ENCODE results near the gene C10orf71.

Gene C10orf71, protein sequence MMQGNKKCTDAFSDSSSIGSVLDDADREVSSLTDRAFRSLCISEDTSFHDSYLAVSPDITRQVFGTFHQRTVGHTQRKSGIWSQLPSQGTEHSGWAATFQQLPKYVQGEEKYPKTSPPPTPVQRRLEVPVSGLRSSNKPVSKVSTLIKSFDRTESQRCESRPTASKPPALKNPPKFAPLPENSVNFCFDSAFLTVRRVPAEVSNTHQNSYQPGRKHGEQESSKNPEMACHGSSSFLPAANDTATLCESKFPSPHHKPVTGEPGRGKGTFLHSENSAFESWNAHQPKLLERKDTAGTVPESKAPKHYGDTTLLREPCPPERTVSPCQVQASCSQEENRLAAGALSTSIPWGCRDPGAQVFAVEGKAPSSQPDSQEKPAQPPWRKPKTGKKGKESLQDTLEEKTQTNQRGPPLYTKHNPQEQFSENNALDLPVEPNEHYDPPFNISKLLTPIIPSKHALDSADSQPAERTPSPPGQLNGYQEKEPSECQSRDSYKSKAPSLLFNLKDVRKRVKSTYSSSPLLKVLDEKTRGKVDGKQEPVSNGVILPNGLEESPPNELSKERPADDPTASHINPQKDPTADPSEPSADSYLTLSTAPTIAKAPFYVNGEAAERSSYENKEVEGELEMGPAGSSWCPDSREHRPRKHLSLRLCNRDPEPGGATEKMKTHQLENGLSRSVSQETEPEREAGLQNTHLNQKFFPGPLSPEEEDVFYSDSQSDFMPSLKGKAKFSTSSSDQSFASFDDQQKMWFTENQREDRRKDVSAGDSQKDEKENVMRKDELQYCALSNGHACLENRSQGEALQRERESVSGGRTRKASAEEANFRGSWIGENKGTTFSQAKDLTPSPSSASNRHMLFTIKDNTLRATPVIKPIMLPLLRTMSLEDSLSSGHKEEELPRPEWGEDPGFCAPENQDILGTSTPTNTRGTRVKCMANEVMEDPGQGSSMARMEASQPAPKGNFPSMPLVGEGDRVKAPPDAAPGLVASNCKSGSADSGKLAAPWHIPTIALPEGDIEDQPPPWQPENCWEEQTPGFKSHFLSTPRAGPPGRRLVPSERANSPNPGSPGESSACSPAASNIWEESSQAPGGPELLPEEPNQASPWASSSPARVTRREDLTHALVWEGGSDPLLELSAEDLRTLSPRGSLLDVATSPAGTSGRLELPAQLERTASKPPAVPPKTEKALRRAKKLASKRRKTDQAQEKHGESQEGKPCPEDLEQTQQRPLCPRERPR (N-terminal part only)

DNA sequence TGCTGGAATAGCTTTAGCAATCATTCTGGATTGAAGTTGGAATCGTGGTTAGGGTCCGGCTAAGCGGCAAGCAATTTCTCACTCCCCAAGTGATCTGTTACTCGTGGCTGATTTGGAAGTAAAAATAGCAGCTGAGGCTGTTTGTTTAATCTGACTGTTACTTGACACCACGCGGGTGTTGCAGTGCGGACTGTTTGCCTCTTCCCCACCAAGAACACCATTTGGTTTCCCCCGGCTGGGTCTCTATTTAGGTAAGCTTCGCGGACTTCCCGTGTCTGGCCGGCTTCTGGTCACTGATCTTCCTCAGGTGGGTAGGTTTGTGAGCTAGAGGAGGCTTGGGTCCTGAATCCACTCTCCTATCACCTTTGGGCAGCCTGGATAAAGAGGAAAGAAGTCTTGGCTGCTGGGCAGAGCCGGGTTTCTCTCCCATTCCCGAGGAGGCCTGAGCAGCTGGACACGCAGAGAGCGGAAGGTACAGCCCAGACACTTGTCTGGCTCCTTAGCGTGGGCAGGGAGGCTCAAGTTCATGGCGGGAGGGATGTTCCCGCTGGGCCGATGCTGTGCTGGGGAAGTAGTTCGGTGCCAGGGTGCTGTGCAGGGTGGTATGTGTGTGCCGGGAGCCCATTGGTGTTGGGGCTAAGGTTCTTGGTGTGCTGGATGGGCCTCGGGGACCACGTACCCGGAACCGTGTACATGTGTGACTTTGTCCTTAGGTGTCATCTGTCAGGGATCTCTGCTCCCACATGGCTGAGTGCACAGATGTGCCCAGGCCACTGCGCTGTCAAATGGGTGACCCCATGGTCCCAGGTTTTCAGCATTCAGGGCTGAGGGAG is at the start of gene C10orf71:
C10orf71 (plus strand) TSS at position 188 of the 833 bp plus-strand sequence. CDS start 23,376 bp downstream, outside the sequence.
- DNase-seq, result no peak

DNA sequence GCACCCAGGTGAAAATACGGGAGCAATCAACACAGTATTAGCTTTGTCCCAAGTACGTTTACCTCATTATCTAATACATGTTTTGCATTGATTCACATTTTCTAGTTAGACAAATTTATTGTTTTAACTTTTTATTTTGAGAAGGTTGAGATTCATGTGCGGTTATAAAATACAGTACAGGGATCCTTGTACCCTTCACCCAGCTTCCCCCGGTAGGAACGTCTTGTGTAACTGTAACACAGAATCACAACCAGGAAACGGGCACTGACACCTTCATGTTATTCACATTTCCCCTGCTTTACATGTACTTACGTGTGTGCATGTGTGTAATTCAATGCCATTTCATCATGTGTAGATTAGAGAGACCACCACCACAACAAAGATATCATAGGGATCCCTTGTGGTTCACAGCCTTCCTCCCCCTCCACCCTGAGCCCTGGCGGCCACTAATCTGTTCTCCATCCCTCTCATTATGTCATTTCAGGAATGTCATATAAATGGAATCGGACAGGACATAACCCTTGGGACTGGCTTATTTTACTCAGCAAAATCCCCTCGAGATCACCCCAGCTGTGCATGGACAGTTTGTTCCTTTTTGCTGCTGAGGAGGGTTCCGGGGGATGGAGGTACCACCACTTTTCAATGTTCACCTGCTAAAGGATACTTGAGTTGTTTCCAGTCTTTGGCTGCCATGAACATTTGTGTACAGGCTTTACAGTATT is 46.5 kb upstream of the C10orf71 start:
- no peak for DNase-seq

DNA sequence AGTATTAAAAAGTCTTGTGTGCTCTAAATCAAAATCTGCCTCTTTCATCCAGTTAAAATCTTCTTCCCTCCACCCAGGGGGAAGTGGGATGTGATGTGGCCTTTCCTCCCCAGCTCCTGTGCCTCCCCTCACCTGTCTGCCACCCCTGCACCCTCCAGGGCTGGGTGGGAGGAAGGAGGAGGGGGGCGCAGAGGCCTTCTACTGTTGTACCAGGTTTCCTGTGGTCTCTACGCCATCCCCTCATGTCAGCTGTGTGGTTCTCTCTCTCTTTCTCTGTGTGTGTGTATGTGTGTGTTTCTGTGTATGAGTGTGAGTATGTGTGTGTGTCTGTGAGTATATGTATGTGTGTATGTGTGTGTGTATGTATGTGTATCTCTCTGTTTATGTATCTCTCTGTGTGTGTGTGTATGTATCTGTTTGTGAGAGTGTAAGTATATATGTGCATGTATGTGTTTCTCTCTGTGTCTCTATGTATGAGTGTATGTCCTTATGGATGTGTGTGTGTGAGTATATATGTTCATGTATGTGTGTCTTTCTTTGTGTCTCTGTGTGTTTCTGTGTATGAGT is 45.5 kb upstream of the C10orf71 start:
- DNase-seq, result no peak

DNA sequence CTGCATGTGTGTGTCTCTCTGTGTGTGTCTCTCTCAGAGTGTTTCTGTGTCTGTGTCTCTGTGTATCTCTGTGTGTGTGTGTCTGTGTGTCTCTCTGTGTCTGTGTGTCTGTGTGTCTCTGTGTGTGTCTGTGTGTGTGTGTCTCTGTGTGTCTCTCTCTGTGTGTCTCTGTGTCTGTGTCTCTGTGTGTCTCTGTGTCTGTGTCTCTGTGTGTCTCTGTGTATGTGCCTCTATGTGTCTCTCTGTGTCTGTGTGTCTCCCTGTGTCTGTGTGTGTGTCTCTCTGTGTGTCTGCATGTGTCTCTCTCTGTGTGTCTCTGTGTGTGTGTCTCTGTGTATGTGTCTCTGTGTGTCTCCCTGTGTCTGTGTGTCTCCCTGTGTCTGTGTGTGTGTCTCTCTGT is 44.8 kb upstream of the C10orf71 start:
- DNase-seq, result no peak

DNA sequence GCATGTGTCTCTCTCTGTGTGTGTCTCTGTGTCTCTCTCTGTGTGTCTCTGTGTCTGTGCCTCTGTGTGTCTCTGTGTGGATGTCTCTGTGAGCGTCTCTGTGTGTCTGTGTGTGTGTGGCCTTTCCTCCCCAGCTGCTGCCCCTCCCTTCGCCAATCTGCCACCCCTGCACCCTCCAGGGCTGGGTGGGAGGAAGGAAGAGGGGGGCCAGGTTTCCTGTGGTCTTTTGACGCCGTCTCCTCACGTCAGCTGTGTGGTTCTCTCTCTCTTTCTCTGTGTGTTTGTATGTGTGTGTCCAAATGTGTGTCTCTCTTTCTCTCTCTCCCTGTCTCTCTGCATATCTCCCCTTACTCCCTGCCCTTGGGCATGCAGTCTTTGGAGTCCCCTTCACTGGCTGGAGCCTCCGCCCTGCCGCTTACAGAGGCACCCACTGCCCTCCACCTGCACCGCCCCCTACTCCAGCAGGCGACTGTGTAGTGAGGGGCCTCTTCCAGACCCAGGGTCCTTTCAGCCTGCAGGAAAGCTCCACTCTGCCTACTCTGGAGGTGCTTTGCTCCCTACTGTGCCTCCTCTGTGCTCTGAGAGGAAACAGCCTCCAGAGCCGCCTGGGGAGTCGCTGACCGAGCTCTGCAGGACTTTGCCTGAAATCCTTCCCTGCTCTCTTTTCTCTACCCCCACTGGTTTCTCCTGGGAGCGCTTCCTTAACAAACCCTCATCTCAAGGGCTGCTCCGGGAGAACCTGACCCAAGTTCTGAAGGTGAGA is 44.2 kb upstream of the C10orf71 start:
- no peak for DNase-seq

DNA sequence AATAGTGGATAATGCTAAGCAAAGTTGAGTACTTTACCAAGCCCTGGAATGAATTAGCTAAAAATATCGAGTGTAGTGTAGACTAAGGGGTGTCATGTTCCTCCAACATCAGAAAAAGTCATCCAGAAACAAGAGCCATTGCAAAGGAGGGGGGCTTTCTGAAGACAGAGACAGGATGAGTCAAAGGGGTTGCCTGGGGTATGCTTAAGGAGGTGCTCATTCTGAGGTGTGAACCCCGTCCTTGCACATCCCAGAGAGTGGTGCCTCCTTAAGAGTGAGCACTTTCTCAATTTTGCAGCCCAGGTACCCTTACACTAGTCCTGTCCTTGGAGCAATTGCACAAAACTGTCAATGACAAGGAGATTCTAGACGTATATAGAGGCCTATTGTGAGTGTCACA is 43.1 kb upstream of the C10orf71 start:
- no peak for DNase-seq

DNA sequence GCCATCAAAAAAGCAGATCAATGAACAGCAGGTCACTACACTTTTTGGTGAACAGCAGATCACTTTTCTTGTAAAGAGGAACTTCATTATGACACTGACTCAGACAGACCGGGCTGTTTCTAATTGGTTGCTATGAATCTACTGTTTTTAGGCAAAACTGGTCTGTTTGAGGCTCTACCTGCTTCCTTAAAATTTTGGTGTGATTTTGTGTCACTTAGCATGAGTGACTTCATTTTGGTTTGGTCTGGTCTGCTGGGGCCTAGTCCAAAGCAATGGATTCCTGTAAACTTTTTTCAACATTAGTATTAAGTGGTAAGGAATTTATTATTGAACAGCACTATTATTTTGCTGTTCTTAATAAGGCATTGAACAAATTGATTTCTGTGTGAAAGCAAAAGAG is 41.8 kb upstream of the C10orf71 start:
- no peak for DNase-seq

DNA sequence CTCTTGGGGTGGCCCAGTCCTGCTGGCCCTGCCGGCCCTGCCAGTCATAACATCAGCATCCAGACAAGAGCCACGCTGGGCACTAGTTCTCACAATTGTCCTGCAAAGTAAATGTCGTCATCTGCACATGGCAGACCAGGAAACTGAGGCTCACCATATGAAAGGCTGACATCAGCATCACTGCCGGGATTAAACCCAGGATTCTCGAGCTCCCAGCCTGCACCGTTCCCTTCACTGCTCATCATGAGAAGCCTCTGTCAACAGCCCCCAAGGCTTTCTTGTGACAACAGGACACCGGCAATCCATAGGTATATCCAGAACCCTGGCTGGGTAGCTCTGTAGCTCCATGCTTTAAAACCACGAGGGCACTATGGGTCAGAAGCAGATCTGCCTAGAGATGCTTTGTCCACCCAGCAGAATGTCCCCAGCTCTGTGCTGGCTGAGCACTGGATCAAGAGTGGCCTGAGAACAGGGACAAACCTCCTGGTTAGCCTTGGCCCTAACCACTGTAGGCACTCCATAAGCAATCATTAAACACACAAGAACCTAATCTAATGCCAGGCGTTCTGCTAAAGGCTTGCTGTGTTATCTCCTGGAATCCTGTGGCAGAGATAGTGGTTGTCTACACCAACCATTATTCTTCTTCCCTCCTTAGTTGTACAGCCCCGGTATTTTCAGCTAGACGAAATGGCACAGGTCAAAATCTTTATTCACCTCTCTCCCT is 41.2 kb upstream of the C10orf71 start:
- no peak for DNase-seq

DNA sequence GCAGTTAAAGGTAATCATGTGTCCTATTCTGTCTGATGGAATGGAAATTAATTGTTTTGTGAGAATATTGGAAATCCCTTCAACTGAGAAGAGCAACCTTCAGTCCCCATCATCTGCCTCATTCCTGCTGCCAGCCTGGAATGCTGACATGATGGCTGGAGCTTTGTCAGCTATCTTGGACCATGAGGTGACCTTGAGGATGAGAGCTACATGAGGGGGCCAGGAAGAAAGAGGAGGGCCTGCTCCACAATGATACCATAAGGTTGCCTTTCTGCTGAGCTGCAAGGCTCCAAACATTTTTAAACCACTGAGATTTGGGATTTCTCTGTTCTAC is 40.7 kb upstream of the C10orf71 start:
- no peak for DNase-seq

DNA sequence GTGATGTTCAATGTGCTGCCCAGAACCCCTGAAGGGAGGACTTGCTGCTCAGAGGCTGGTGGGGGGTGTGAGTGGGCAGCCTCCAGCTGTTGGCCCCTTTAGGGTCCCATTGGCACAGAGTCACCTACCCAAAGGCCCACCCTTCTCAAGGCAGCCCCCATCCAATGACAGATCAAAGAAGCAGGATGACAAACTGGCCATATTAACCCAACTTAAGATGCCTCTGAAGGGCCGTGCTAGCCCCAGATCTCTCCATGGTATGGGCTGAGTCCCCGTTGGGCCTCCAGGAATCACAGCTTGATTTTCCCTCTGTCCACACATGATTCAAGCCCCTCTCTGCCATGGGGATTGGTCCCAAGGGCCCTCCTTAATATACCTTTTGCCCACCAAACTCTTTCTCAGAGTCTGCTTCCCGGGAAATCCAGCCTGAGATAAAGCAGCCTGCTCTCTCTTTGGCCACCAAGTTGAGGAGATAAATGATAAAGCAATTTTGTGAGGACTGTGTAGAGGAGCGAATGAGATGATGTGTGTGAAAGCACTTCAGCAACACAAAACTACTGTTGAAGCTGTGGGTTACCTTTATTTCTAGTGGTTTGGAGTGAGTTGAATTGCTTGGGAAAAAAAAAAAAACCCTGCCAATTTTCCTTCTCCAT is 38.2 kb upstream of the C10orf71 start:
- DNase-seq, result no peak

DNA sequence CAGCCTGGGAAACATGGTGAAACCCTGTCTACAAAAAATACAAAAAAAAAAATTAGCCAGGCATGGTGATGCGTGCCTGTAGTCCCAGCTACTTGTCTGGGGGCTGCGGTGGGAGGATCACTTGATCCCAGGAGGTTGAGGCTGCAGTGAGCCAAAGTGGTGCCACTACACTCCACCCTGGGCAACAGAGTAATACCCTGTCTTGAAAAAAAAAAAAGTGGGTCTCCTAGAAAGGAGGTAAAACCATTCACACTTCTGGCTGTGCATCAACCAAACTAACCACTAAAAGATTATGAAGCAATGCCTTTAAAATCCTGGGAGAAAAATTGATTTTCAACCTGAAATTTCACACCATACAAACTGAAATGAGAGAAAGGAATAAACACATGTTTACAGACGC is 35.4 kb upstream of the C10orf71 start:
- DNase-seq, result no peak

DNA sequence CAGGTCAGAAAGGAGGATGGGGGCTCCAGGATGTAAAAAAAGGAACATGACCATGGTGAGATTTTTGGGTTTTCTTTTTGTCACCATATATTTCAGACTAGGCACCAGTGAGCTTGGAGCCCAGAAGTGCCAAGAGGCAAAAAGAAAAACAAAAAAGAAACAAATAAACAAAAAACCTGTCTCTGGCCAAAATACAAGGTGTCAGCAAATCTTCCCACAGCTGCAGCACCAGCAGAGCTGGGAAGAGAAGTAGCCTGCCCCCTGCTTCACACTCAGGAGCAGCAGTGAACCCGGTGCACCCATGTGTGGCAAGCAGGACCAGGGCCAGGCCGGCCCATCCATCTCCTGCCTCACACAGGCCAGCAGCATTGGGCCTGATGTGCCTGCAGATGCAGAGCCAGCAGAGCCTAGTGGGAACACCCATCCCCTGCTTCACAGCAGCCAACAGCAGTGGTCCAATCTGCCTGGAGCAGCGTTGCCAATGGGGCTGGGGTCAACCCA is 34.7 kb upstream of the C10orf71 start:
- DNase-seq, result no peak

DNA sequence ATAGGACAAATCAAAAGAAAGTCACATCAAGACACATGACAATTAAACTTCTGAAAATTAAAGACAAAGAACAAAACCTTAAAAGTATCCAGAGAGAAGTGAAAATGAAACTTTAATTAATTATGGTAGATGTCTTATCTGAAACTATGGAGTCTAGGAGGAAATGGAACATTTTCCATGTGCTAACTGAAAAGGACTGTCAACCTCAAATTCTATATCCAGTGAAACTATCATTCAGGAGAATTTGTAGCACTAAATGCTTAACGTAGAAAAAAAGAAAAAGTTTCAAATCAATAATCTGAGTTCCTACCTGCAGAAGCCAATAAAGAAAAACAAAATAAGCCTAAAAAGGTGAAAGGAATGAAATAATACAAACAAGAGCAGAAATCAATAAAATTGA is 33.1 kb upstream of the C10orf71 start:
- DNase-seq, result no peak

DNA sequence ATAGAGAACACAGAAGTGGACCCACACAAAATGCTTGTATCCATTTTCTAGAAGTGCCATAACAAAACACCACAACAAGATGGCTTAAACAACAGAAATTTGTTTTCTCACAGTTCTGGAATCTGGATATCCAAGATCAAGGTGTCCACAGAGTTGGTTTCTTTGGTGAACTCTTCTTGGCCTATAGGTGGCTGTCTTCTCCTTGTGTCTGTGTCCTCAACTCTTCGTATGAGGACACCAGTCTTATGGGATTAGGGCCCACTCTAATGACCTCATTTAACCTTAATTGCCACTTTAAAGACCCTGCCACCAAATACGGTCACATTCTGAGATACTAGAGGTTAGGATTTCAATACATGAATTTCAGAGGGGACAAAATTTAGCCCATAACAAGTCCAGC is 30.8 kb upstream of the C10orf71 start:
- no peak for DNase-seq

DNA sequence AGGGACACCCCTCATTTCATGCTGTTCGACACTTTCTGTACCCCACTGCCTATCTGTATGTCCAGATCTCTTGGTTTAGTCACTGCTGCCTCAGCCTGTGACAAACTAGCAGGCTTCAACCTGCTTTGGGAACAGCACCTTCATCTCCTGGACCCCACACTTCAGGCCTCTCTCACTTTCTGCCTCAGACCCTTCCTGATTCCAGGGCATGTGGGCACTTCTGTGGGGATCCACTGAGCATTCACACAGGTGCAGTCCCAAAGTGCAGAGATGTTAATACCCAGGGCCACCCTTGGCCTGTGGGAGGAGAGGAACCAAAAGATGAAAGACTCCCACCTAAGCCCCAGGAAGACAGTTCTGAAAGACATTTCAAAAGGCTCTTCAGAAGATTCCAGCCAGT is 29.4 kb upstream of the C10orf71 start:
- DNase-seq, result no peak

DNA sequence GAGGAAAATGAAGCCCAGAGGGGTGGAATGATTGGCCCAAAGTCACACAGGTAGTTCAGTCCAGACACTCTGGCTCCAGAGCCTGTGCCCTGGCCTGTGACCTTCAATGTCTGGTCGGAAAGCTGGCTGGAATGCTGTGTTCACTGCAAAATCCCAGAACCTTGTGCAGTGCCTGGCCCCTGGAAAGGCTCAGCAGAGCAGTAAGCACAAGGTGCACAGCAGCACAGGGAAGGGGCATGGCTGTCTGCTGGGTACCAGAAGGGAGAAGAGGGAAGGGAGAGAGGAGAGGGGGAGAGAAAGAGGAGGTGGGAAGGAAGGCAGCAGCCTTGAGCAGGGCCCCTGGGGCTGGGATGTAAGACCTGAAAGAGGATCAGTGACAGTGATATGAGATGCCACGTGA is 28.4 kb upstream of the C10orf71 start:
- DNase-seq, result no peak

DNA sequence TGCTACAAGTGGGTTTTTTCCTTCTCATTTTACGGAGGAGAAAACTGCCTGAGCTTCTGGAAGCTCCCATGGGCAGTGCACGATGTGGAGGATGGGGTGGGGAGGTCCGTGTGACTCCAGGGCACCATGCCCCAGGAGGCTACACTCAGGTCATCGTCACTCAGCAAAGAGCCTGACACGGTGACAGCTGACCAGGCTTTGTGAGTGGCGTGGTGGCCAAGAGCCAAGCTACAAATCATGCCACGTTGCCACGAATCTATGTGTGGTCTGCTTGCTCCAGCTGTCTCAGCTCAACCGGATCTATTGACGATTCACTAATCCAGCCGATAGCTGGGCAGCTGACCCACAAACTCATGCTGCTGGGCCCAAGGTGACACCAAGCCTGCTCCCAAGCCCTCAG is 27.6 kb upstream of the C10orf71 start:
- DNase-seq, result no peak
